ENCODE data around the gene CDT1.

DNA sequence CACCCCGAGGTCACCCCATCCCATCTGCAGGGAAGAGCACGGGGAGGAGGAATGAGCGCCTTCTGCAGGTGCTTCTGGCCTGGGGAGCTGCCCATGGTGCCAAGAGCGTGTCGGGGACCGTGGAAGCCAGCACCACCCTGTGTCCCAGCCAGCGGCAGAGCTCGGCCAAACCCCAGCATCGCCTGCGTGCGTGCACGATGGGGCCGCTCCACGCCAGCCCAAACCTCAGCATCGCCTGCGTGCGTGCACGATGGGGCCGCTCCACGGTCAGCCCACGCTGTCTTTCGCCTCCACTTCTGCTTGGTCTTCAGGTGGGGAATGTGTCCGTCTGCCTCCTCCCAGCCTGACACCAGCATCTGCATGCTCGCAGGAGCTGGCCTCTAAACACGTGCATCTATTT lies 39.2 kb downstream of the CDT1 start:
- TF ChIP-seq, protein P1, sequence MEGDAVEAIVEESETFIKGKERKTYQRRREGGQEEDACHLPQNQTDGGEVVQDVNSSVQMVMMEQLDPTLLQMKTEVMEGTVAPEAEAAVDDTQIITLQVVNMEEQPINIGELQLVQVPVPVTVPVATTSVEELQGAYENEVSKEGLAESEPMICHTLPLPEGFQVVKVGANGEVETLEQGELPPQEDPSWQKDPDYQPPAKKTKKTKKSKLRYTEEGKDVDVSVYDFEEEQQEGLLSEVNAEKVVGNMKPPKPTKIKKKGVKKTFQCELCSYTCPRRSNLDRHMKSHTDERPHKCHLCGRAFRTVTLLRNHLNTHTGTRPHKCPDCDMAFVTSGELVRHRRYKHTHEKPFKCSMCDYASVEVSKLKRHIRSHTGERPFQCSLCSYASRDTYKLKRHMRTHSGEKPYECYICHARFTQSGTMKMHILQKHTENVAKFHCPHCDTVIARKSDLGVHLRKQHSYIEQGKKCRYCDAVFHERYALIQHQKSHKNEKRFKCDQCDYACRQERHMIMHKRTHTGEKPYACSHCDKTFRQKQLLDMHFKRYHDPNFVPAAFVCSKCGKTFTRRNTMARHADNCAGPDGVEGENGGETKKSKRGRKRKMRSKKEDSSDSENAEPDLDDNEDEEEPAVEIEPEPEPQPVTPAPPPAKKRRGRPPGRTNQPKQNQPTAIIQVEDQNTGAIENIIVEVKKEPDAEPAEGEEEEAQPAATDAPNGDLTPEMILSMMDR (IDR thresholded peaks at IDR 0.05), result no peak
- TF ChIP-seq POLR2A (IDR thresholded peaks at IDR 0.05) (no peak), EP300 (IDR thresholded peaks at IDR 0.05) (no peak)

Measured in tibial nerve (tissue), 4 donors.